Breast epithelium (tissue), 3 donors: ENCODE results near the gene HAPLN1.

Experiments used
- CTCF ChIP-seq, 3 donors: fragments of 450-650 bp; IDR thresholded peaks; one replicate each; pipeline ENCODE4 v1.5.1; 2016 to 2017; ENCODE audit warnings: antibody characterized with exemption in 3 of 3, mild to moderate bottlenecking in 3 of 3, moderate library complexity in 3 of 3
- POLR2A ChIP-seq: fragments of 450-650 bp; IDR thresholded peaks from one replicate; pipeline ENCODE4 v1.6.1; 2016; ENCODE audit warnings: antibody characterized with exemption, mild to moderate bottlenecking, moderate library complexity
- POLR2AphosphoS5 ChIP-seq, 3 donors: sonication (generic); formaldehyde crosslinking; IDR thresholded peaks; one replicate each; pipeline ENCODE4 v1.6.1; 2017; ENCODE audit warnings: antibody characterized with exemption in 3 of 3

DNA sequence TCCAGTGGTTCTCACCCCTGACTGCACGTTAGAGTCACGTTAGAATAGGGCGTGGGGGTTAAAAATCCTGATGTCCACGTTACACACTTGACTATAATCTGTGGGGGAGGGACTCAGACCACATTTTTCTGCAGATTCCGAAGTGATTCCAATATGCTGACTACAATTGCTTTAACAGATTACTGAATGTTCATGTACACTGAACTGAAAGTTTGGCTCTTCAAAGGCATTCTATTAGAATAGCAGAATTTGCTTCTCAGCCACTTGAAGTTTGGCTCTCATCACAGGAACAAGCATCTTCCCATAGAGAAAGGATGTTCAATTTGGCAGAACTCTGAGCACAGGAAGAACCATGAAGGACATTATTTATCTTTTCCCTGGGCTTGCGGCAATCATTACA lies 84.5 kb downstream of the HAPLN1 start:
- TF ChIP-seq POLR2A: no peak
- no peak for TF ChIP-seq CTCF (IDR thresholded peaks at IDR 0.05)
- no peak for TF ChIP-seq POLR2AphosphoS5 (IDR thresholded peaks at IDR 0.05)
